T-helper 2 cell treated with Interferon-gamma antibody and Interleukin-4, amounts not matched to agents 100 ng/mL and 5 ng/mL, for 36 hours (primary cell): ENCODE results near the gene PSMB11. TPM values are rescaled to one million over a fixed set of nuclear protein-coding genes. Genes with fewer than 3 reads are reported as not detected.

Experiments
- intact Hi-C: fragments of 100-400 bp; cut with micrococcal nuclease; formaldehyde crosslinking; loops from one replicate; pipeline ENCODE4 v1.15.1; 2023
- total RNA-seq: library from RNA; stranded (reverse); gene quantifications from 2 replicates; pipeline ENCODE4 v1.2.3, GENCODE V29; 2022

PSMB11 gene
- total RNA-seq, 1 donor from 2014 or later, result not detected

- intact Hi-C loops, result loop anchor here (1.0 to 5.0 kb wide), 3 partner anchors 22 to 185 kb away; partner anchors contain the start of genes LRP10 and PRMT5
Measured at GRCh38 chr14:23056956-23057756, 15.1 kb downstream of the PSMB11 start, which contains the start of gene CDH24. TSS of gene CDH24 (minus strand) at chr14:23057520. CDS start at chr14:23055733, 1,787 bp downstream.

DNA sequence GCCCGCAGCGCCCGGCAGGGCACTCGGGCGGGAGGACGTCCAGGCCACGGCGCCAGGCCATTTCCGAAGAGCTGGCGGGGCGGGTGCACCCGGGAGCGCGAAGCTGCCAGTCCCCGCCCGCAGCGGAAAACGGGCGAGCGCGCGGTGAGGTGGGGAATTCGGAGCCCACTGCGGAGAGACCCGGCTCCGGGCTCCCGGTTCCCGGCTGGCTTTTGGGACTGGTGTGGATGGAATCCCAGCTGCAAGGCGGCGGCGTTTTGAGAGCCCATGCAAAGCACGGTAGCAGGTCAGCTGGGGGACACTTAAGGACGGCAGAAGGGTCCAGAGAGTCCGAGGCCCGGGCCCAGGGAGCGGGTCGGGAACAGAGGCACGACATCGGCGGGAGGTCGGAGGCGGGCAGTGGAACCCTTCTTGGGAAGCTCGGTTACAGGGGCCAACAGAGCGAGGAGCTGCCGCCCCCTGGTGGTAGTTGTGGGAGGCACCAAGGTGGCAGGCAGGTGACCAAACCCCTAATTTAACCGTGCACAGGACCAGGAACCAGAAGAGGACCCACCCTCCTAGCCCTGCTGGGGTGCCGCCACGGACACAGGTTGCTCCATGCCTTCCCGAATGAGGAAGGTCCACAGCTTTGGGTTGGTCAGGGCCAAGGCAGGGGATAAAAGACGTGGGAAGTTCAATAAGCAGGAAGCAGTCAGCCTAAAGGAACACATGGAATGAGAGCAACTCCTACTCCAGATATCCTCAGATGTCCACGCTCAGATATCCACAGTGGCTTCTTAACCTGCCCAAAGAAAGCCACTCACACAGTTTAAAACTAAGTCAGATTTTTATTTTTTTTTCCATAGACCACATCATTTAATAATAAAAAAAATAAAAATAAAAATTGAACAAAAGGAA lies 16.0 kb downstream of the PSMB11 start:
- intact Hi-C loops, result loop anchor here (1.0 to 5.0 kb wide), 4 partner anchors 72 to 487 kb away; partner anchors contain the start of genes LRP10 and PRMT5

DNA sequence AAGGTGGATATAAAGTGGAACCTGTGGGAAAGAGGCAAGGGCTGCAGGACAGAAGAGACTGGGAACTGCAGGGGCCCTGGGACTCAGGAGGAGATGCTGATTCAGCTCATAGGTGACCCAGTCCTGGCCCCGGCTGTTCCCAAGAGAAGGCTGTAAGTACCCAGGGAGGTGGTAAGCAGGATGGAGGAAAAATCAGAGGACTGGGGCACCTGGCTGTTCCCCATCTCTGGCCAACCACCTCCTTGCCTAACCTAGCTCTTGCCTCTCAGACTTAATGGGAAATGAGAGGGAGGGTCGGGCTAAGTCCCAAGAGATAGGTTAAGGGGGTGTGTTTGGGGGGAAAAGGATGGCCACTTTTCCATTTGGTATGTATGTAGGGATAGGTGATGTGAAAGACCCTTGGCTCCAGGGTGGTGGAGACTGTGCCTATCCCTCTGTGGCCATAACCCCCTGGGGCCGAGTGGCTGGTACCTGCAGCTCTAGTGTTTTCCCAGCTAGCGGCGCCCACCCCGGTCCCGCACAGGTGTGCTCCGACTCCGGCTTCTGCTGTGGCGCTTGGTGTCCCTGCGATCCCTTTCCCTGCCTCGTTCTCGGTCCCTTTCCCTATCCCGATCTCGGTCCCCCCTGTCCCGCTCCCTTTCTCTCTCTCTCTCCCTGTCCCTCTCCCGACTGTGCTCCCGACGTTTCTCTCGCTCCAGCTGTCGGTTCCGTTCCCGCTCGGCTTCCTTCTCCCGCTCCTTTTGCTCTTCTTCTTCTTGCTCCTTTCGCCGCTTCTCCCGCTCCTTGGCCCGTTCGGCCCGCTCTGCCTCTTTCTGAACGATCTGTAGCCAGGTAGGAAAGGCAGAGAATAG lies 16.9 kb downstream of the PSMB11 start:
- intact Hi-C loops, result loop anchor here (1.0 to 5.0 kb wide), 3 partner anchors 73 to 488 kb away; partner anchors contain the start of gene LRP10

DNA sequence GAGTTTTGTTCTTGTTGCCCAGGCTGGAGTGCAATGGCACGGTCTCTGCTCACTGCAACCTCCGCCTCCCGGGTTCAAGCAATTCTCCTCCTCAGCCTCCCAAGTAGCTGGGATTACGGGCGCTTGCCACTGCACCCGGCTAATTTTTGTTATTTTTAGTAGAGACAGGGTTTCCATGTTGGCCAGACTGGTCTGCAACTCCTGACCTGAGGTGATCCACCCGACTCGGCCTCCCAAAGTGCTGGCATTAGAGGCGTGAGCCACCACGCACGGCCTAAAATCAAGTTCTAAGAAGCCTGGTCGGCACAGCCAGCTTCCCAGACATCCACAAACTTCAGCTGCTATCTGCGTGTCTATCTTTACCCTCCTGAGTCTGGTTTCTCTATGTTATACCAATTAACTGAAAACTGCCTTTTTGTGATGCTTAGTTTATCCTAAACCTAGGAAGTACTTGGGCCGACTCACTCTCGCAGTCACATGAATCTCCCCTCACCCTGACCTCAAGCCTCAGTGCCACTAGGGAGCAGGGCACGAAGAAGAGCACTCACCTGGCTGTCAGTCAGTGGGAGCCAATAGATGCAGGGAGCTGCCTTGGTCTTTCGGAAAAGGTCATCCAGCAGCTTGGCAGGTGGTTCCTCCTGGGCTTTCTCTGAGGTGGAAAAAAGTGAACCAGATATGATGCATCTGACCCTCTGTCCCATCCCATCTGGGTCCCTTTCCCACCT lies 18.7 kb downstream of the PSMB11 start:
- intact Hi-C loops, result no loop called here

GRCh38 chr14:23062002-23062401 lies 20.0 kb downstream of the PSMB11 start:
- intact Hi-C loops, result no loop called here

- intact Hi-C loops, result no loop called here
Measured at GRCh38 chr14:23063601-23064000, 21.6 kb downstream of the PSMB11 start.

DNA sequence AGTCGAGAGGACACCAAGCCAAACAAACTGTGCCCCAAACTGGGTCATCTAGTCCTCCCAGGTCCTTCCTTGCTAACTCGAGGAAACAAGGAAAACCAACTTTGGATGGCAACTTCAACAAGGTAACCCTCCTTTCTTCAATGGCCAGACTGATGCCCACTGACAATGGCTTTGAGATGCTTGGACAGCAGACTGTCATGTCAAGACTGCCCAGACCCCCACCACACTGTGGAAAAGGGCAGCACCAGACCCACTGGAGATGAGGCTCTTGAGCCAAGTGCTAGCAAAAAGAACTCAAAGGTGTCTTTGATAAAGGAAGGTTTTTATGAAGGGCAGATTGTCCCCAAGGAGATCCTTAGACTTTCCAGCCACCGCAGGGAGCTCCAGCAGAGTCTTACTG lies 24.4 kb downstream of the PSMB11 start:
- intact Hi-C loops, result no loop called here

- intact Hi-C loops, result no loop called here
Measured at GRCh38 chr14:23066855-23067744, 25.1 kb downstream of the PSMB11 start.

GRCh38 chr14:23067847-23068788 lies 26.1 kb downstream of the PSMB11 start:
- intact Hi-C loops, result no loop called here

DNA sequence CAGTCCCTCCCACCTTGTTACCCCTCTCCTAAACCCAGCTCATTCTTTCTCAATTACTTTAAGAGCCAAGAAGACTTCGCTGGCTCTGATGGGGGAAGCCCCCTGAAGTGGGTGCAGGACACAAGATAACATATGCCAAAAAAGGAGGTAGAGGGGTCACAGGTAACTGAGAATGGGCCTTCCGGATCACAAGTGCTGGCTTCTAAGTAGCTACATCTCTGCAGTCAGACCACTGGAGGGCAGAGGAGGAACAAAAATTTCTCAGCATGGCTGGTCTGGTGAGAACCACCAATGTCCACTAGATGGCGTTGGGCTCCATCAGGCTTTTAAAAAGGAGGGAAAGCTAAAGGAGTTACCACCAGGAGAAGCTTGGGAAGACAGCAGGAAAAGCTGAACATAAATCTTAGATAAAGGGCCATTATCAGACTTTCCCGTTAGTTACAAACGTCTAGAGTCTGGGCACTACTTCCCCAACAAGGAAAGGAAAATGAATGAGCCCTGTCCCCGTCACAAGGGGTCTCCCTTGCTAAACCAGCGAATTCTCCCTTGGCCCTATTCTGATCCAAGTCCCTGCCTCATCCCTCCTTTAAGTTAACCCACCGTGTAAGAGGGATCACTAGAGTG lies 26.9 kb downstream of the PSMB11 start:
- intact Hi-C loops, result no loop called here

DNA sequence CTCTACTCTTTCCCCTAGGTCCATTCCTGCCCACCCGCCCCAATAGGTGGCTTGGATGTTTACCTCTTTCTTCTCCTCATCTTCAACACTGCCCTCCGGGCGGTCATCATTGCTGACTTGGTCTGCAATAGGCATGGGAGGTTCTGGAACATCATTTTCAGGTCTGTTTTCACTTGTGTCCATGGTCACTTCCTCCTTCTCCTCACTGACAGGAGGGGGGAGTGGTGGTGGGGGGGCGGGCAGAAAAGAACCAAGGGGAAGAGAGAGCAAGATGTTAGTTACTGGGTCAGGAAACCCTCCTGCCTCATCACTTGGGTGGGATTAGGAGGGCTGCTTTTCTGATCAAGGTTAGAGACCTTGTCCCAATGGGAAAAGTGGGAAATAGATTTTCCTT lies 27.4 kb downstream of the PSMB11 start:
- intact Hi-C loops, result no loop called here

GRCh38 chr14:23070262-23071129 lies 28.5 kb downstream of the PSMB11 start:
- intact Hi-C loops, result loop anchor here (1.0 to 2.0 kb wide), 2 partner anchors 24 to 36 kb away; partner anchors contain the start of gene PSMB5

GRCh38 chr14:23071244-23071920 lies 29.4 kb downstream of the PSMB11 start:
- intact Hi-C loops, result loop anchor here (1.0 to 2.0 kb wide), 2 partner anchors 23 to 37 kb away; partner anchors contain the start of gene PSMB5

DNA sequence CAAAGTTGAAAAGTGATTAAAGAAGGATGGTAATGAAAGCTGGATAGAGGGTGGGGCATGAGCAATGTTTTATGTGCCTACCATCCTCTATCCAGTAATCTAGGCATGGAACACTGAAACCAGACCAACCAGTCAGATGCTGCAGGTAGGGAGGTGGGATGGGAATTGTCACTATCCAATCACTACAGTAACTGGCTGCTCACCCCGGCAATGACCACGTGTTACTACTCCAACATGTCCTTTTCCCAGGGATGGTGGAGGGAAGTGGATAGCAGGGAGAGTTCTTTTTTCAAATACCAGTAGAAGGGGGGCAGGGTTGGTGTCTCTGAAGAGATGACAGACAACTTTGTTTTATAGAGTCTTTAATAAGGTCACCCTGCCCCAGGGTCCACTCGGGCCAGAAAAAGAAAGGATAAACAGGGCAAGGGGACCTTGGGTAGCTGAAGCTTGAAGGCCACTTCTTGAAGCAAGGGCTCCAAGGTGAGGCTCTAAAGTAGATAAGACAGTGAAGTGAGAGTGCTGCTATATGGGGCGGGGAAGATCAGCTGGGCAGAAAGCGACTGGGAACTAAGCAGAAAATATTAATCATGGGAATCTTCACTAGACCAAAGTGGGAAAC lies 30.0 kb downstream of the PSMB11 start:
- intact Hi-C loops, result loop anchor here (1.0 to 2.0 kb wide), 2 partner anchors 22 to 37 kb away; partner anchors contain the start of gene PSMB5

DNA sequence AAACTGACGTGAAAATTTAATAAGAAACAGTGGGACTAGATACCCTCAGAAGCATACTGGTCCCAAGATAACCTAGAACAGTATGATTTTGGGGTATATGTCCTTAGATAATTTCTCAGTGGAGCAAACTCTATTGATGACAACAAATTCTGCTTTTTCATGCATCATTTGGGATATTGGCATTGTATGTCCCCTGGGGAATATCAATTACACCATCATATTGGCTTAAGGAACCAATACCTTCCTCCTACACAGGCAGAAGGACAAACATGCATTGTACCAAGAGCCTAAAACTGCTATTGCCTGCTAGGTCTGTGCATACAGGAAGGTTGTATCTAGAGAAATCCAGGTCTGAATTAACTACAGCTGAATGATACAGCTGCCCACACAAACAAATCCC lies 32.9 kb downstream of the PSMB11 start:
- intact Hi-C loops, result no loop called here
